ENCODE results near the gene PRPH2. TPM values are rescaled to one million over a fixed set of nuclear protein-coding genes. Genes with fewer than 3 reads are reported as not detected.
A peak's percentile ranks its signal among the peaks of the same experiment; 100 is the strongest.

The PRPH2 gene
- total and polyA plus RNA-seq, 11 donors = 0.23 to 2.6 (median 0.91) TPM

DNA sequence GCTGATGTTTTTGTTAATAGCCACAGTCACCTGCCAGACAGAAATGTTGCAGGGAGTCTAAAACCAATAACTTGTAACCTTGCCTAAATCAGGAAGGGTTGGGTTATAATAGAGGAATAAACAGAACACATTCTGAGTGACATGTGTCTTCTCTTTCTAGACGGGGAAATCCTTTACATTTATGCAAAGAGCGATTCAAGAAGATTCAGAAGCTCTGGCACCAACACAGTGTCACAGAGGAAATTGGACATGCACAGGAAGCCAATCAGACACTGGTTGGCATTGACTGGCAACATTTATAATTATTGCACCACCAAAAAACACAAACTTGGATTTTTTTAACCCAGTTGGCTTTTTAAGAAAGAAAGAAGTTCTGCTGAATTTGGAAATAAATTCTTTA is 31.5 kb downstream of the PRPH2 start:
- TF ChIP-seq, protein P1, sequence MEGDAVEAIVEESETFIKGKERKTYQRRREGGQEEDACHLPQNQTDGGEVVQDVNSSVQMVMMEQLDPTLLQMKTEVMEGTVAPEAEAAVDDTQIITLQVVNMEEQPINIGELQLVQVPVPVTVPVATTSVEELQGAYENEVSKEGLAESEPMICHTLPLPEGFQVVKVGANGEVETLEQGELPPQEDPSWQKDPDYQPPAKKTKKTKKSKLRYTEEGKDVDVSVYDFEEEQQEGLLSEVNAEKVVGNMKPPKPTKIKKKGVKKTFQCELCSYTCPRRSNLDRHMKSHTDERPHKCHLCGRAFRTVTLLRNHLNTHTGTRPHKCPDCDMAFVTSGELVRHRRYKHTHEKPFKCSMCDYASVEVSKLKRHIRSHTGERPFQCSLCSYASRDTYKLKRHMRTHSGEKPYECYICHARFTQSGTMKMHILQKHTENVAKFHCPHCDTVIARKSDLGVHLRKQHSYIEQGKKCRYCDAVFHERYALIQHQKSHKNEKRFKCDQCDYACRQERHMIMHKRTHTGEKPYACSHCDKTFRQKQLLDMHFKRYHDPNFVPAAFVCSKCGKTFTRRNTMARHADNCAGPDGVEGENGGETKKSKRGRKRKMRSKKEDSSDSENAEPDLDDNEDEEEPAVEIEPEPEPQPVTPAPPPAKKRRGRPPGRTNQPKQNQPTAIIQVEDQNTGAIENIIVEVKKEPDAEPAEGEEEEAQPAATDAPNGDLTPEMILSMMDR (IDR thresholded peaks at IDR 0.05) = no peak
- TF ChIP-seq POLR2A (IDR thresholded peaks at IDR 0.05) = no peak
- no peak for DNase-seq
- intact Hi-C loops (cut with DNase I) = loop anchor here in 3 of 10 donors (2.0 to 5.0 kb wide), 2 partner anchors 36 kb away; no protein-coding TSS in a partner anchor
- Histone ChIP-seq H3K36me3 (peaks cover 0 to 90% (median 75%) of the 10 kb centered on the region in 9 donors), H3K27me3 (no peaks in the 10 kb centered on the region), H3K9me3 (no peaks in the 10 kb centered on the region), H3K4me1 (peaks cover 0 to 39% (median 8%) of the 10 kb centered on the region in 12 donors), H3K27ac (peak overlapping the region in 7 of 12 donors; percentile 1 to 73 (median 32)), H3K4me3 (no peak overlapping the region)
- WGBS, 4 donors = 51 to 71% (median 62%) methylated on average over 2 of the region's 2 CpGs
- no peak for ATAC-seq

DNA sequence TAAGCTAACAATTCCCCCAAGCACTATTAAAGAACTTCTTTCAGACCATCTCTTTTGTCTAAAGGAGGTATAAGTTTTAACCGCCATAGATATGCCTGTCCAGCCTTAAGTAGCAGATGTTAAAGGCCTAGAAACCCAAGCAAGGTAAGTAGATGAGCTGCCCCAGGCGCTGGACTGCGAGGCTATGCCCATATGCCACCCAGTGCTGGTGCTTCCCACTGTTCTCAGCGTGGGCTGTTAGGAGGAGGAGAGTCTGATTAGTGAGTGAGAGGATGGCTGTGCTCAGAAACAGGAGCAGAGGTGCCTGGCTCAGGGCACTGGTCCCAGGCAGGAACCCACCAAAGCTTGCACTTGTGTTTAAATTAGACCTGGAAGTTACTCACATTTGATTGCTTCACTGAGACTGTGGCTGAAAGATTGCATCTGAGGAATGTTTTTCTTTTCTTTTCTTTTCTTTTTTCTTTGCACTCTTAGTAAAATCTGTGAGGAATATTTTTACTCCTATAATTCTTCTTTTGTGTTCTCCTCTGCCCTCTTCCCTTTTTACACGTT is 32.2 kb downstream of the PRPH2 start:
- Histone ChIP-seq H3K27ac (peak overlapping the region in 1 of 12 donors; percentile 12), H3K4me3 (no peak overlapping the region), H3K9me3 (no peaks in the 10 kb centered on the region), H3K36me3 (peaks cover 0 to 96% (median 81%) of the 10 kb centered on the region in 9 donors), H3K27me3 (no peaks in the 10 kb centered on the region), H3K4me1 (peaks cover 0 to 39% (median 8%) of the 10 kb centered on the region in 12 donors)
- intact Hi-C loops (cut with DNase I) = loop anchor here in 3 of 10 donors (2.0 to 5.0 kb wide), 2 partner anchors 37 kb away; no protein-coding TSS in a partner anchor
- TF ChIP-seq, protein P1 (IDR thresholded peaks at IDR 0.05) = no peak
- no peak for TF ChIP-seq POLR2A (IDR thresholded peaks at IDR 0.05)
- 91 to 94% (median 93%) methylated on average over 5 of the region's 5 CpGs for WGBS, 4 donors
- ATAC-seq = no peak
- no peak for DNase-seq

DNA sequence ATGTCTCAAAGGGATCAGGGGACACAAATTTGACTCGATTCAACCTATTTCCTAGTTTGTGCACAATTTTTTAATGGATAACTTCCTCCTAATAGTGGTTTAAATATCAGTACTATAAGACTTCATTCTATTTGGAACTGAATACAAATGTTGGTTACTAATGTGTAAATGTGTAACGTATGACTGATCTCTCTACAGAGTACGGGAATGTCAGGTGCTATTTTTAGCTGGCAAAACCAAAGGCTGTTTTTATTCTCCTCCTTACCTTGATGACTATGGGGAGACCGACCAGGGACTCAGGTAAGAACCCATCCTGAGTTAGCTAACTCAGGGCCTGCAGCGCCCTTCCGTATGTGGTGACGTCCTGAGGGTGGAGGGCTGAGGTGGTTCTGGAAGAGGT is 33.0 kb downstream of the PRPH2 start:
- DNase-seq (no peak), ATAC-seq (no peak)
- no peak overlapping the region for H3K27ac ChIP-seq
- intact Hi-C loops (cut with DNase I) = no loop called here
- WGBS, 4 donors = 71 to 83% (median 78%) methylated on average over 6 to 7 of the region's 7 CpGs
- peaks cover 0 to 33% (median 7%) of the 10 kb centered on the region in 12 donors for H3K4me1 ChIP-seq
- H3K27me3 ChIP-seq = no peaks in the 10 kb centered on the region
- no peak overlapping the region for H3K4me3 ChIP-seq
- H3K9me3 ChIP-seq = no peaks in the 10 kb centered on the region
- H3K36me3 ChIP-seq = peaks cover 0 to 96% (median 83%) of the 10 kb centered on the region in 9 donors
- no peak for TF ChIP-seq POLR2A (IDR thresholded peaks at IDR 0.05)
- TF ChIP-seq, protein P1 (IDR thresholded peaks at IDR 0.05) = no peak

DNA sequence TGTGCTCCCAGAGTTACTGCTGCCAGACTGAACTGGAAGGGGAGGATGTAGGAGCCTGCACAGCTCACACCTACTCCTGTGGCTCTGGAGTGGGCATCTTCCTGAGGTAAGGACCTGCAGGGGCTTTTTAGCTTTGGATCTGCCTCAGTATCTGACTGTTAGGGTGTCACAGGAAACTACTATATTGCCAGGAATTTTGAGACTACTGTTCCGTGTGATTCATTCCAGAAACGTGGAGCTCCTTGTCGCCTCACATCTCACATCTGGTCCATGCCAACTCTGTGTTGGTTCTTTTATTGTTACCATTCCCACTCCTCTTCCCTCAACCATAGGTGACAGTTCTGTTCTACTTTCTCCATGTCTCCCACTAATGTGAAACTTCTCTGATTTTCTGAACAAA is 34.1 kb downstream of the PRPH2 start:
- H3K27me3 ChIP-seq = no peaks in the 10 kb centered on the region
- intact Hi-C loops (cut with DNase I) = no loop called here
- DNase-seq = no peak
- no peak overlapping the region for H3K4me3 ChIP-seq
- TF ChIP-seq, protein P1 (IDR thresholded peaks at IDR 0.05) = no peak
- H3K27ac ChIP-seq = no peak overlapping the region
- peaks cover 0 to 22% (median 6%) of the 10 kb centered on the region in 12 donors for H3K4me1 ChIP-seq
- H3K9me3 ChIP-seq = no peaks in the 10 kb centered on the region
- 58 to 74% (median 64%) methylated on average over 3 of the region's 3 CpGs for WGBS, 4 donors
- no peak for ATAC-seq
- peaks cover 0 to 97% (median 89%) of the 10 kb centered on the region in 9 donors for H3K36me3 ChIP-seq

Measured in heart left ventricle (tissue), 16 donors.